ENCODE measurements around the gene SSH2. TPM values are rescaled to one million over a fixed set of nuclear protein-coding genes. Genes with fewer than 3 reads are reported as not detected.

Gene SSH2
- total and polyA plus RNA-seq, 9 of the 15 experiments (the other 6 are each of a cell fraction or from before 2014, with no cell fraction given), result 3.9 to 16.1 (median 10.2) TPM

GRCh38 chr17:29929533-29930408 is at the start of gene SSH2 (continued):
- TF ChIP-seq ZNF23 (CRISPR knock-in tag; IDR thresholded peaks at IDR 0.05) (no peak), HOMEZ (CRISPR knock-in tag; IDR thresholded peaks at IDR 0.05) (no peak), DMBX1 (CRISPR knock-in tag; IDR thresholded peaks at IDR 0.05; ENCODE audit: borderline replicate concordance) (no peak), ETV5 (CRISPR knock-in tag; IDR thresholded peaks at IDR 0.05; ENCODE audit: low read depth) (no peak), ZNF780A (CRISPR knock-in tag; IDR thresholded peaks at IDR 0.05) (no peak), HEY1 (CRISPR knock-in tag; IDR thresholded peaks at IDR 0.05; ENCODE audit: borderline replicate concordance) (no peak), PATZ1 (CRISPR knock-in tag; IDR thresholded peaks at IDR 0.05; ENCODE audit: borderline replicate concordance) (no peak), TSHZ1 (CRISPR knock-in tag; IDR thresholded peaks at IDR 0.05) (no peak), POU5F1 (IDR thresholded peaks at IDR 0.05; ENCODE audit: borderline replicate concordance, low read depth, low read length, partially characterized antibody) (no peak), DIDO1 (tag; IDR thresholded peaks at IDR 0.05; ENCODE audit: low read depth) (no peak), ZNF212 (CRISPR knock-in tag; IDR thresholded peaks at IDR 0.05) (no peak), SOX6 (IDR thresholded peaks at IDR 0.05) (no peak), THAP7 (CRISPR knock-in tag; IDR thresholded peaks at IDR 0.05) (no peak), RNF2 (IDR thresholded peaks at IDR 0.05) (no peak), ARID3B (CRISPR knock-in tag; IDR thresholded peaks at IDR 0.05; ENCODE audit: borderline replicate concordance) (no peak), ETV1 (tag; conservative IDR thresholded peaks at IDR 0.05; ENCODE audit: low read depth) (peak; percentile 62; the same call in 1 of the 2 replicates), TAF1 (IDR thresholded peaks at IDR 0.05; ENCODE audit: control insufficient read depth, extremely low read depth, insufficient read depth, low read length, severe bottlenecking) (peak; percentile 70), GTF2F1 (IDR thresholded peaks at IDR 0.05; ENCODE audit: low read depth, low read length) (no peak)
